ENCODE measurements around the gene SLC8A1.

SLC8A1 gene

DNA sequence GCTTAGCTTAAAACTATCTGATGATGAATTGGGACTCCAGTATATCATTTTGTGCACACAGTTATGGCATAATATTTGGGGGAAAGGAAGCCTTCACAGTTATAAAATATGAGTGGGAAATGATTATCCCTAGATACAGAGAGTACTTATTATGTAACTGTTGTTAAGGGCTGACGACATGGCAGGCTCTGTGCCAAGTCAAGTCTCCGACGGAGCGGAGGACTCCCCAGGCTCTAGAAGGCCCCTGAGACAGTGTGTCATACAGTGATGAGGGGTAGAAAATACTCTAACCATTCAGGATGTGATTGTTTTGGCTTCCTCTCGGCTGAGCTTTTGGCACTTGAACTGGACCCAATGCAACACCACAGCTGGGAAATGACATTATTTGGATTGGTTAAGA lies 211.8 kb downstream of the SLC8A1 start:
- TF ChIP-seq CTCF (IDR thresholded peaks at IDR 0.05; ENCODE audit: low read depth, low read length) = no peak
- no peak overlapping the region for H3K4me3 ChIP-seq (ENCODE audit: low read depth, low read length)

DNA sequence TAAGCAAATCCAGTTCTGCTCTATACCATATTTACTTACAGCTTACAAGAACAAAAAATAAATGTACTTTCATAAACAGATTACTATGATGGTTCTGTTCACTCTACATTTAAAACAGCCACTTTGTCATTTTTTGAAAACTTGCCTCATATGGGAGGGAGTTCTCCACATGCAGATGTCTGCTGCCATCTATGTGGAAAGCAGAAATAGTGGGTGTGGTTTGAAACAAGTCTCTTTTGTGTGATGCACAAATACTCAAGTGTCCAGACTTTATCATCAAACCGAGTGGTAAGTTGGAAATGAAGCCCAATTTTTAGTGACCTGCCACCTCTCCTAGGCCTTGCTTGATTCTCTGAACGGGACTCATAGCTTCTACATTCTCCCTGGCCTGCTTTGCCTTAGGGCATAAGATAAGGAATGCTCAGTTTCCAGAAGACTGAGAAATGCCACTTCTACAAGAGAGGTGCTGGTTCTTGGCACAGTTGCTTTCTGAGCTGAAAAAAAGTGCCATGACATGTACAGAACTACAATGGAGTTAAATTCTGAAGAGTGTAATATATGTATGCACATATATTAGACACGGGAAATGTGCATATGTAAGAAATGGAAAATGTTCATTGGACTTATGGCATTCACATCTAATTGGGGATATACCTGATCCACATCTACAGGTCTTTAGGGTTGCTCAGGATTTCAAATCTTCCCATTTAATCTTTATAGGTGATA lies 221.0 kb downstream of the SLC8A1 start:
- TF ChIP-seq CTCF (IDR thresholded peaks at IDR 0.05; ENCODE audit: low read depth, low read length) = no peak
- H3K4me3 ChIP-seq (ENCODE audit: low read depth, low read length) = no peak overlapping the region

GRCh38 chr2:40230186-40230585 lies 221.7 kb downstream of the SLC8A1 start:
- no peak overlapping the region for H3K4me3 ChIP-seq (ENCODE audit: low read depth, low read length)
- no peak for TF ChIP-seq CTCF (IDR thresholded peaks at IDR 0.05; ENCODE audit: low read depth, low read length)

GRCh38 chr2:40228310-40228709 lies 223.6 kb downstream of the SLC8A1 start:
- no peak for TF ChIP-seq CTCF (IDR thresholded peaks at IDR 0.05; ENCODE audit: low read depth, low read length)

GRCh38 chr2:40227210-40227609 lies 224.7 kb downstream of the SLC8A1 start:
- no peak overlapping the region for H3K4me3 ChIP-seq (ENCODE audit: low read depth, low read length)
- no peak for TF ChIP-seq CTCF (IDR thresholded peaks at IDR 0.05; ENCODE audit: low read depth, low read length)

More at GRCh38 chr2:40228310-40228709, 223.6 kb downstream of the SLC8A1 start:
- no peak overlapping the region for H3K4me3 ChIP-seq (ENCODE audit: low read depth, low read length)

DNA sequence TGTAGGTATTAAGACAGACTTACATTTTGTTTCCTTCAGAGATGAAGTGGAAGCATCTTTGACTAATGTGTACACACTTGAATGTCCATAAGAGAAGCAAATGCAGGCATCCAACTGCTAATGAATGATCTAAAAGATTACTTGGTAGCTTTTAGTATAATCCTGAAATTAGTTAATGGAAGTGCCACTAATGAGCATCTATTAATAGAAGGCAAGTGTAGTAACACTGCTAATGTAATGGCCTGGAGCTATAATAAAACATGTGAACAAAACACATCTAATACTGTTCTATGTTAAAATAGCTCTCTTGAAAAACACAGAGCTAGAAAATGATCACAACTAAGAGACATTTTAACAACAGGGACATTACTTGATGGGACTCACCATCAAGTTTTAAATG lies 225.3 kb downstream of the SLC8A1 start:
- TF ChIP-seq CTCF (IDR thresholded peaks at IDR 0.05; ENCODE audit: low read depth, low read length) = no peak
- no peak overlapping the region for H3K4me3 ChIP-seq (ENCODE audit: low read depth, low read length)

GRCh38 chr2:40225670-40226210 lies 226.2 kb downstream of the SLC8A1 start:
- no peak for TF ChIP-seq CTCF (IDR thresholded peaks at IDR 0.05; ENCODE audit: low read depth, low read length)
- no peak overlapping the region for H3K4me3 ChIP-seq (ENCODE audit: low read depth, low read length)
